ENCODE data around the gene C1orf174. TPM values are rescaled to one million over a fixed set of nuclear protein-coding genes. Genes with fewer than 3 reads are reported as not detected.

Gene C1orf174
- total RNA-seq, 1 experiment from 2014 or later, result 21.1 TPM

- no peaks in the 10 kb centered on the region for H3K9me3 Mint-ChIP-seq (ENCODE audit: low read depth, unreplicated experiment)
- intact Hi-C loops (cut with micrococcal nuclease; ENCODE audit: unreplicated experiment), result no loop called here
- CTCF ChIA-PET, result no interaction called here
- H3K36me3 Mint-ChIP-seq (ENCODE audit: insufficient read depth, unreplicated experiment), result no peaks in the 10 kb centered on the region
- H3K4me3 Mint-ChIP-seq (ENCODE audit: low read depth, unreplicated experiment), result no peak overlapping the region
- no peak for TF ChIP-seq CTCF (IDR thresholded peaks at IDR 0.05; ENCODE audit: unreplicated experiment)
- peaks cover 71% of the 10 kb centered on the region for H3K27me3 Mint-ChIP-seq (ENCODE audit: unreplicated experiment)
- no TSS peak for BruUV-seq (replicated peaks)
- no peak for DNase-seq
- H3K4me1 Mint-ChIP-seq (ENCODE audit: low read depth, unreplicated experiment), result no peaks in the 10 kb centered on the region
- no peak overlapping the region for H3K27ac Mint-ChIP-seq (ENCODE audit: unreplicated experiment)
These were observed 40.8 kb upstream of the C1orf174 start for GRCh38 chr1:3940754-3941345.

- H3K27me3 Mint-ChIP-seq (ENCODE audit: unreplicated experiment), result peaks cover 65% of the 10 kb centered on the region
- intact Hi-C loops (cut with micrococcal nuclease; ENCODE audit: unreplicated experiment), result no loop called here
- CTCF ChIA-PET, result no interaction called here
- H3K27ac Mint-ChIP-seq (ENCODE audit: unreplicated experiment), result no peak overlapping the region
- no peak overlapping the region for H3K4me3 Mint-ChIP-seq (ENCODE audit: low read depth, unreplicated experiment)
- no peaks in the 10 kb centered on the region for H3K36me3 Mint-ChIP-seq (ENCODE audit: insufficient read depth, unreplicated experiment)
- H3K9me3 Mint-ChIP-seq (ENCODE audit: low read depth, unreplicated experiment), result no peaks in the 10 kb centered on the region
- H3K4me1 Mint-ChIP-seq (ENCODE audit: low read depth, unreplicated experiment), result no peaks in the 10 kb centered on the region
- DNase-seq, result no peak
- no peak for TF ChIP-seq CTCF (IDR thresholded peaks at IDR 0.05; ENCODE audit: unreplicated experiment)
- BruUV-seq (replicated peaks), result no TSS peak
These were observed 40.1 kb upstream of the C1orf174 start for GRCh38 chr1:3940081-3940753.

GRCh38 chr1:3939242-3940080 lies 39.4 kb upstream of the C1orf174 start:
- Mint-ChIP-seq H3K27me3 (ENCODE audit: unreplicated experiment) (peaks cover 65% of the 10 kb centered on the region), H3K36me3 (ENCODE audit: insufficient read depth, unreplicated experiment) (no peaks in the 10 kb centered on the region), H3K9me3 (ENCODE audit: low read depth, unreplicated experiment) (no peaks in the 10 kb centered on the region), H3K27ac (ENCODE audit: unreplicated experiment) (no peak overlapping the region), H3K4me1 (ENCODE audit: low read depth, unreplicated experiment) (no peaks in the 10 kb centered on the region), H3K4me3 (ENCODE audit: low read depth, unreplicated experiment) (no peak overlapping the region)
- intact Hi-C loops (cut with micrococcal nuclease; ENCODE audit: unreplicated experiment), result no loop called here
- no TSS peak for BruUV-seq (replicated peaks)
- TF ChIP-seq CTCF (IDR thresholded peaks at IDR 0.05; ENCODE audit: unreplicated experiment), result no peak
- CTCF ChIA-PET, result interaction anchor here (0.6 kb wide), 1 partner anchor 288 kb away, joined by 6 read pairs; no protein-coding TSS in a partner anchor
- DNase-seq, result no peak

- no peak for DNase-seq
- Mint-ChIP-seq H3K9me3 (ENCODE audit: low read depth, unreplicated experiment) (peaks cover 12% of the 10 kb centered on the region), H3K27me3 (ENCODE audit: unreplicated experiment) (peaks cover 56% of the 10 kb centered on the region), H3K36me3 (ENCODE audit: insufficient read depth, unreplicated experiment) (no peaks in the 10 kb centered on the region), H3K4me3 (ENCODE audit: low read depth, unreplicated experiment) (no peak overlapping the region), H3K4me1 (ENCODE audit: low read depth, unreplicated experiment) (no peaks in the 10 kb centered on the region), H3K27ac (ENCODE audit: unreplicated experiment) (no peak overlapping the region)
- no peak for TF ChIP-seq CTCF (IDR thresholded peaks at IDR 0.05; ENCODE audit: unreplicated experiment)
- CTCF ChIA-PET, result no interaction called here
- intact Hi-C loops (cut with micrococcal nuclease; ENCODE audit: unreplicated experiment), result no loop called here
- BruUV-seq (replicated peaks), result no TSS peak
These were observed 32.3 kb upstream of the C1orf174 start for GRCh38 chr1:3932156-3932919.

Measured in Calu3 (cell line).